Limb (tissue), 2 donors: ENCODE results near the gene ARHGEF17.

Experiments used
- DNase-seq, 2 donors: peaks; one replicate each; pipeline ENCODE4 v3.0.0-alpha.2; 2016; ENCODE audit errors: extremely low spot score in 2 of 2

Gene ARHGEF17

GRCh38 chr11:73312036-73312435, 4.0 kb downstream of the ARHGEF17 start:
- no peak for DNase-seq

GRCh38 chr11:73312851-73313327, 4.8 kb downstream of the ARHGEF17 start:
- DNase-seq = no peak

GRCh38 chr11:73313652-73314051, 5.6 kb downstream of the ARHGEF17 start:
- DNase-seq = no peak

- DNase-seq = peak in 1 of 2 donors; percentile 52
Observed at GRCh38 chr11:73314117-73314961, 6.3 kb downstream of the ARHGEF17 start.

GRCh38 chr11:73315293-73316020, 7.4 kb downstream of the ARHGEF17 start:
- DNase-seq = no peak

GRCh38 chr11:73316422-73316821, 8.3 kb downstream of the ARHGEF17 start:
- DNase-seq = no peak

- DNase-seq = no peak
Observed at GRCh38 chr11:73317373-73317772, 9.3 kb downstream of the ARHGEF17 start.

- no peak for DNase-seq
Observed at GRCh38 chr11:73317803-73318202, 9.7 kb downstream of the ARHGEF17 start.

- DNase-seq = no peak
Observed at GRCh38 chr11:73318501-73319011, 10.5 kb downstream of the ARHGEF17 start.

- DNase-seq = no peak
Observed at GRCh38 chr11:73320763-73321603, 12.9 kb downstream of the ARHGEF17 start.

GRCh38 chr11:73321604-73322381, 13.7 kb downstream of the ARHGEF17 start:
- DNase-seq = peak in 1 of 2 donors; percentile 72

- no peak for DNase-seq
Observed at GRCh38 chr11:73322382-73323306, 14.6 kb downstream of the ARHGEF17 start.

GRCh38 chr11:73323464-73323863, 15.4 kb downstream of the ARHGEF17 start:
- DNase-seq = peak in 1 of 2 donors; percentile 79

- DNase-seq = no peak
Observed at GRCh38 chr11:73324116-73324515, 16.0 kb downstream of the ARHGEF17 start.

- no peak for DNase-seq
Observed at GRCh38 chr11:73324665-73325035, 16.6 kb downstream of the ARHGEF17 start.

- DNase-seq = no peak
Observed at GRCh38 chr11:73325036-73325981, 17.2 kb downstream of the ARHGEF17 start.

- DNase-seq = no peak
Observed at GRCh38 chr11:73326929-73327811, 19.1 kb downstream of the ARHGEF17 start.
